GM23338 (cell line): ENCODE measurements around the gene C1QTNF8. TPM values are rescaled to one million over a fixed set of nuclear protein-coding genes. Genes with fewer than 3 reads are reported as not detected.

Experiments
- ATAC-seq: fragments of 200-7000 bp; cut with Tn5 transposase; 3 replicates; pipeline ENCODE4 v1.9.1; 2020
- DNase-seq: peaks from one replicate; pipeline ENCODE4 v3.0.0-alpha.2; 2015; ENCODE audit warnings: low spot score
- H2AFZ ChIP-seq: fragments of 200-600 bp; sonication (generic); 2 replicates; pipeline ENCODE4 v1.8.0; 2016; ENCODE audit warnings: antibody characterized with exemption, mild to moderate bottlenecking, moderate library complexity
- H3F3A ChIP-seq: fragments of 200-600 bp; sonication (generic); replicated peaks from 2 replicates; pipeline ENCODE4 v1.8.0; 2017; ENCODE audit warnings: antibody characterized with exemption, mixed run types, low read depth
- H3K27ac ChIP-seq: fragments of 200-600 bp; sonication (generic); 2 replicates; pipeline ENCODE4 v1.6.1; 2016; ENCODE audit warnings: low read depth
- H3K27me3 ChIP-seq: fragments of 200-600 bp; sonication (generic); 2 replicates; pipeline ENCODE4 v1.8.0; 2016; ENCODE audit warnings: mild to moderate bottlenecking, mixed run types, moderate library complexity; ENCODE audit not compliant: insufficient read depth
- H3K36me3 ChIP-seq: fragments of 200-600 bp; sonication (generic); 2 replicates; pipeline ENCODE4 v1.8.0; 2016; ENCODE audit warnings: mild to moderate bottlenecking; ENCODE audit not compliant: insufficient read depth
- H3K4me1 ChIP-seq: fragments of 200-600 bp; sonication (generic); 2 replicates; pipeline ENCODE4 v1.8.0; 2016; ENCODE audit warnings: mild to moderate bottlenecking, moderate library complexity; ENCODE audit not compliant: insufficient read depth
- H3K4me2 ChIP-seq: fragments of 200-600 bp; sonication (generic); 2 replicates; pipeline ENCODE4 v1.7.1; 2017; ENCODE audit warnings: mixed run types
- H3K4me3 ChIP-seq: fragments of 200-600 bp; sonication (generic); 2 replicates; pipeline ENCODE4 v1.6.1; 2016; ENCODE audit warnings: mixed run types
- H3K79me2 ChIP-seq: fragments of 200-600 bp; sonication (generic); replicated peaks from 2 replicates; pipeline ENCODE4 v1.8.0; 2017; ENCODE audit warnings: mild to moderate bottlenecking; ENCODE audit not compliant: insufficient read depth
- H3K9me2 ChIP-seq: fragments of 200-600 bp; sonication (generic); 2 replicates; pipeline ENCODE4 v1.8.0; 2017; ENCODE audit not compliant: insufficient read depth
- H4K20me1 ChIP-seq: fragments of 200-600 bp; sonication (generic); replicated peaks from 2 replicates; pipeline ENCODE4 v1.8.0; 2017; ENCODE audit warnings: mild to moderate bottlenecking; ENCODE audit not compliant: insufficient read depth
- H3K27ac Mint-ChIP-seq: 2 replicates; pipeline ENCODE4 v1.8.0; 2020; ENCODE audit warnings: inconsistent platforms, mild to moderate bottlenecking, moderate library complexity, mixed read lengths
- H3K27me3 Mint-ChIP-seq: 3 replicates; pipeline ENCODE4 v1.8.0; 2022; ENCODE audit warnings: low read depth, mild to moderate bottlenecking, moderate library complexity, mixed read lengths, inconsistent platforms; ENCODE audit not compliant: insufficient read depth, poor library complexity
- H3K36me3 Mint-ChIP-seq: 3 replicates; pipeline ENCODE4 v1.8.0; 2021; ENCODE audit warnings: low read depth, mild to moderate bottlenecking, inconsistent platforms, moderate library complexity, mixed read lengths
- H3K4me1 Mint-ChIP-seq: 3 replicates; pipeline ENCODE4 v1.8.0; 2020; ENCODE audit warnings: mild to moderate bottlenecking, inconsistent platforms, mixed read lengths
- H3K4me3 Mint-ChIP-seq: 3 replicates; pipeline ENCODE4 v1.8.0; 2021; ENCODE audit warnings: moderate library complexity, mild to moderate bottlenecking, inconsistent platforms, mixed read lengths
- H3K9me3 Mint-ChIP-seq: 3 replicates; pipeline ENCODE4 v1.8.0; 2020; ENCODE audit warnings: moderate library complexity, mild to moderate bottlenecking, inconsistent platforms, mixed read lengths
- CREB1 ChIP-seq: fragments of 250-450 bp; sonication (Bioruptor Pico); IDR thresholded peaks from 2 replicates; pipeline ENCODE4 v1.5.0; 2020; ENCODE audit warnings: low read depth, mild to moderate bottlenecking, moderate library complexity
- NANOG ChIP-seq: IDR thresholded peaks from 2 replicates; pipeline ENCODE4 v1.6.1; 2016; ENCODE audit warnings: antibody characterized with exemption, borderline replicate concordance
- ZNF331 ChIP-seq: fragments of 250-450 bp; sonication (Bioruptor Pico); IDR thresholded peaks from 2 replicates; pipeline ENCODE4 v1.5.0; 2020; ENCODE audit warnings: low read depth, mild to moderate bottlenecking, moderate library complexity
- polyA plus RNA-seq: library from polyadenylated mRNA; unstranded; fragments of >200 nt; fragmentation: Nextera tagmentation; extraction: Ambion mirVana; gene quantifications from 2 replicates; pipeline ENCODE4 v1.2.1, GENCODE V29; 2016
- total RNA-seq: library from RNA; depleted of rRNA; stranded (reverse); fragments of >200 nt; shearing (Covaris generic); gene quantifications from 2 replicates; pipeline ENCODE4 v1.2.3, GENCODE V29; 2014
- TF ChIP-seq, protein P1 (sequence below), 2 experiments: fragments of 200-600 bp in 1 of 2; sonication (generic) in 1 of 2; conservative IDR thresholded peaks; 2 replicates each; pipeline versions ENCODE4 v1.5.1 to v1.6.1; 2016 to 2017; ENCODE audit warnings: antibody characterized with exemption in 2 of 2, low read depth in 2 of 2, mild to moderate bottlenecking in 2 of 2, moderate library complexity in 1 of 2
- TF ChIP-seq, protein P2 (sequence below): IDR thresholded peaks from one replicate; pipeline ENCODE4 v1.6.1; 2018; ENCODE audit warnings: antibody characterized with exemption; ENCODE audit not compliant: unreplicated experiment
- TF ChIP-seq, protein P3 (sequence below): fragments of 250-450 bp; sonication (Bioruptor Pico); IDR thresholded peaks from 2 replicates; pipeline ENCODE4 v1.5.0; 2020; ENCODE audit warnings: mild to moderate bottlenecking, moderate library complexity
- TF ChIP-seq, protein P4 (sequence below): IDR thresholded peaks from 2 replicates; pipeline ENCODE4 v1.6.1; 2016; ENCODE audit warnings: antibody characterized with exemption

C1QTNF8 gene
- total and polyA plus RNA-seq, 2 experiments from 2014 or later, result not detected

DNA sequence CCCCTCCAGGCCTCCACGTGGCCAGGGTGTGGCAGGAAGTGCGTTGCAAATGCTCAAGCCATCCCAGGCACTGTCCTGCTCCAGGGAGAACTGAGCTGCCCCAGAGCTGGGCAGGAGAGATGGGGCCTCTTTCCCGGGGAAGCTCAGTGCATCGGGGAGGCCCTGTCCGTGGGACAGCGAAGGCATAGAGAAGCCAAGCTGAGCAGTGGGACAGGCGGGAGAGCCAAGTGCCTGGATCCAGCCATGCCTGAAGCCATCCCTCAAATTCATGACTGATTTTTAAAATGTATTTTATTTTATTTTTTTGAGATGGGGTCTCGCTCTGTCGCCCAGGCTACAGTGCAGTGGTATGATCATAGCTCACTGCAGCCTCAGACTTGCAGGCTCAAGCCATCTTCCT lies 48.9 kb downstream of the C1QTNF8 start (continued):
- TF ChIP-seq ZNF331 (CRISPR knock-in tag), result no peak
- no peak for TF ChIP-seq CREB1 (CRISPR knock-in tag)
- TF ChIP-seq, protein P1, sequence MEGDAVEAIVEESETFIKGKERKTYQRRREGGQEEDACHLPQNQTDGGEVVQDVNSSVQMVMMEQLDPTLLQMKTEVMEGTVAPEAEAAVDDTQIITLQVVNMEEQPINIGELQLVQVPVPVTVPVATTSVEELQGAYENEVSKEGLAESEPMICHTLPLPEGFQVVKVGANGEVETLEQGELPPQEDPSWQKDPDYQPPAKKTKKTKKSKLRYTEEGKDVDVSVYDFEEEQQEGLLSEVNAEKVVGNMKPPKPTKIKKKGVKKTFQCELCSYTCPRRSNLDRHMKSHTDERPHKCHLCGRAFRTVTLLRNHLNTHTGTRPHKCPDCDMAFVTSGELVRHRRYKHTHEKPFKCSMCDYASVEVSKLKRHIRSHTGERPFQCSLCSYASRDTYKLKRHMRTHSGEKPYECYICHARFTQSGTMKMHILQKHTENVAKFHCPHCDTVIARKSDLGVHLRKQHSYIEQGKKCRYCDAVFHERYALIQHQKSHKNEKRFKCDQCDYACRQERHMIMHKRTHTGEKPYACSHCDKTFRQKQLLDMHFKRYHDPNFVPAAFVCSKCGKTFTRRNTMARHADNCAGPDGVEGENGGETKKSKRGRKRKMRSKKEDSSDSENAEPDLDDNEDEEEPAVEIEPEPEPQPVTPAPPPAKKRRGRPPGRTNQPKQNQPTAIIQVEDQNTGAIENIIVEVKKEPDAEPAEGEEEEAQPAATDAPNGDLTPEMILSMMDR (conservative IDR thresholded peaks at IDR 0.05; ENCODE audit: low read depth in 2 of 2), result no peak
- TF ChIP-seq, protein P2, sequence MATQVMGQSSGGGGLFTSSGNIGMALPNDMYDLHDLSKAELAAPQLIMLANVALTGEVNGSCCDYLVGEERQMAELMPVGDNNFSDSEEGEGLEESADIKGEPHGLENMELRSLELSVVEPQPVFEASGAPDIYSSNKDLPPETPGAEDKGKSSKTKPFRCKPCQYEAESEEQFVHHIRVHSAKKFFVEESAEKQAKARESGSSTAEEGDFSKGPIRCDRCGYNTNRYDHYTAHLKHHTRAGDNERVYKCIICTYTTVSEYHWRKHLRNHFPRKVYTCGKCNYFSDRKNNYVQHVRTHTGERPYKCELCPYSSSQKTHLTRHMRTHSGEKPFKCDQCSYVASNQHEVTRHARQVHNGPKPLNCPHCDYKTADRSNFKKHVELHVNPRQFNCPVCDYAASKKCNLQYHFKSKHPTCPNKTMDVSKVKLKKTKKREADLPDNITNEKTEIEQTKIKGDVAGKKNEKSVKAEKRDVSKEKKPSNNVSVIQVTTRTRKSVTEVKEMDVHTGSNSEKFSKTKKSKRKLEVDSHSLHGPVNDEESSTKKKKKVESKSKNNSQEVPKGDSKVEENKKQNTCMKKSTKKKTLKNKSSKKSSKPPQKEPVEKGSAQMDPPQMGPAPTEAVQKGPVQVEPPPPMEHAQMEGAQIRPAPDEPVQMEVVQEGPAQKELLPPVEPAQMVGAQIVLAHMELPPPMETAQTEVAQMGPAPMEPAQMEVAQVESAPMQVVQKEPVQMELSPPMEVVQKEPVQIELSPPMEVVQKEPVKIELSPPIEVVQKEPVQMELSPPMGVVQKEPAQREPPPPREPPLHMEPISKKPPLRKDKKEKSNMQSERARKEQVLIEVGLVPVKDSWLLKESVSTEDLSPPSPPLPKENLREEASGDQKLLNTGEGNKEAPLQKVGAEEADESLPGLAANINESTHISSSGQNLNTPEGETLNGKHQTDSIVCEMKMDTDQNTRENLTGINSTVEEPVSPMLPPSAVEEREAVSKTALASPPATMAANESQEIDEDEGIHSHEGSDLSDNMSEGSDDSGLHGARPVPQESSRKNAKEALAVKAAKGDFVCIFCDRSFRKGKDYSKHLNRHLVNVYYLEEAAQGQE, result no peak
- TF ChIP-seq NANOG, result no peak

DNA sequence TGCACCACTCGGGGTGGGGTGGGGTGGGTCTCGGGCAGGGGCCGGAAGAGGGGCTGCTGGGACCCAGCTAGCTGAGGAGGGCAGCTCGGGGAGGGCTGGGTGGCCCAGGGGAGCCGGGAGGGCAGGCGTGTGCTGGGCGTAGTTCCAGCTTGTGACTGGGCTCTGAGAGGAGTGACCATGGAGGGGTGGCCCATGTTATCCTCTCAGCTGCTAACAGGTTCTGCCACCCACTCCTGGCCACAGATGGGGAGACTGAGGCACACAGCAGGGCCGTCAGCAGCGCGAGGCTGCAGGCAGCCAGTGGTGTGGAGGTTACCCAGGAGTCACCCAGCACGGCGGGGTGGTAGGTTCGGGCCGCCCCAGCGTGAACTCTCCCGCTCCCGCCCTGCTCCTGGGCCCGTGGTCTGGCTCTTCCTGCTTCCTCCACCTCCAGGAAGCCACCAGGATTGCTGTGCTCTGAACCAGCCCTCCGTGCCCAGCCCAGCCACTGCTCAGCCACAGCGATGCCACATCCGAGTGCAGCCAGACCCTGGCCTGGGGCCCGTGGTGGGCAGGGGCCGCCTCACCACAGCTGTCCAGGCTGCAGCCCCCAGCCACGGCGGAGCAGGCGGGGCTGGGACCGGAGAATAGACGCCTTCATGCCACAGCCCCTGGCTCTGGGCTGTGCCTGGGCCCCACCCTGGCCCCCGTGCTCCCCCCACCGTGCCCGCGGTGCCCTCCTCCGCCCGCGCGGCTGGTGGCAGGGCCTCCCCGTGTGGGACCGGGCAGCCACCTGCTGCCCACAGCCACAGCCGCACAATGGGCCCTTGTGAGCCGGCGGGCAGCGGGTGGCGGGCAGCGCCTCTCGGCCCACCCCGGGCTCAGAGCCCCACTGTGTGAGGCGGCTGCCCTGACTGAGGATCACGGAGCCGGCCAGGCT lies 49.8 kb downstream of the C1QTNF8 start:
- ATAC-seq (no peak), DNase-seq (no peak)
- TF ChIP-seq, protein P3, sequence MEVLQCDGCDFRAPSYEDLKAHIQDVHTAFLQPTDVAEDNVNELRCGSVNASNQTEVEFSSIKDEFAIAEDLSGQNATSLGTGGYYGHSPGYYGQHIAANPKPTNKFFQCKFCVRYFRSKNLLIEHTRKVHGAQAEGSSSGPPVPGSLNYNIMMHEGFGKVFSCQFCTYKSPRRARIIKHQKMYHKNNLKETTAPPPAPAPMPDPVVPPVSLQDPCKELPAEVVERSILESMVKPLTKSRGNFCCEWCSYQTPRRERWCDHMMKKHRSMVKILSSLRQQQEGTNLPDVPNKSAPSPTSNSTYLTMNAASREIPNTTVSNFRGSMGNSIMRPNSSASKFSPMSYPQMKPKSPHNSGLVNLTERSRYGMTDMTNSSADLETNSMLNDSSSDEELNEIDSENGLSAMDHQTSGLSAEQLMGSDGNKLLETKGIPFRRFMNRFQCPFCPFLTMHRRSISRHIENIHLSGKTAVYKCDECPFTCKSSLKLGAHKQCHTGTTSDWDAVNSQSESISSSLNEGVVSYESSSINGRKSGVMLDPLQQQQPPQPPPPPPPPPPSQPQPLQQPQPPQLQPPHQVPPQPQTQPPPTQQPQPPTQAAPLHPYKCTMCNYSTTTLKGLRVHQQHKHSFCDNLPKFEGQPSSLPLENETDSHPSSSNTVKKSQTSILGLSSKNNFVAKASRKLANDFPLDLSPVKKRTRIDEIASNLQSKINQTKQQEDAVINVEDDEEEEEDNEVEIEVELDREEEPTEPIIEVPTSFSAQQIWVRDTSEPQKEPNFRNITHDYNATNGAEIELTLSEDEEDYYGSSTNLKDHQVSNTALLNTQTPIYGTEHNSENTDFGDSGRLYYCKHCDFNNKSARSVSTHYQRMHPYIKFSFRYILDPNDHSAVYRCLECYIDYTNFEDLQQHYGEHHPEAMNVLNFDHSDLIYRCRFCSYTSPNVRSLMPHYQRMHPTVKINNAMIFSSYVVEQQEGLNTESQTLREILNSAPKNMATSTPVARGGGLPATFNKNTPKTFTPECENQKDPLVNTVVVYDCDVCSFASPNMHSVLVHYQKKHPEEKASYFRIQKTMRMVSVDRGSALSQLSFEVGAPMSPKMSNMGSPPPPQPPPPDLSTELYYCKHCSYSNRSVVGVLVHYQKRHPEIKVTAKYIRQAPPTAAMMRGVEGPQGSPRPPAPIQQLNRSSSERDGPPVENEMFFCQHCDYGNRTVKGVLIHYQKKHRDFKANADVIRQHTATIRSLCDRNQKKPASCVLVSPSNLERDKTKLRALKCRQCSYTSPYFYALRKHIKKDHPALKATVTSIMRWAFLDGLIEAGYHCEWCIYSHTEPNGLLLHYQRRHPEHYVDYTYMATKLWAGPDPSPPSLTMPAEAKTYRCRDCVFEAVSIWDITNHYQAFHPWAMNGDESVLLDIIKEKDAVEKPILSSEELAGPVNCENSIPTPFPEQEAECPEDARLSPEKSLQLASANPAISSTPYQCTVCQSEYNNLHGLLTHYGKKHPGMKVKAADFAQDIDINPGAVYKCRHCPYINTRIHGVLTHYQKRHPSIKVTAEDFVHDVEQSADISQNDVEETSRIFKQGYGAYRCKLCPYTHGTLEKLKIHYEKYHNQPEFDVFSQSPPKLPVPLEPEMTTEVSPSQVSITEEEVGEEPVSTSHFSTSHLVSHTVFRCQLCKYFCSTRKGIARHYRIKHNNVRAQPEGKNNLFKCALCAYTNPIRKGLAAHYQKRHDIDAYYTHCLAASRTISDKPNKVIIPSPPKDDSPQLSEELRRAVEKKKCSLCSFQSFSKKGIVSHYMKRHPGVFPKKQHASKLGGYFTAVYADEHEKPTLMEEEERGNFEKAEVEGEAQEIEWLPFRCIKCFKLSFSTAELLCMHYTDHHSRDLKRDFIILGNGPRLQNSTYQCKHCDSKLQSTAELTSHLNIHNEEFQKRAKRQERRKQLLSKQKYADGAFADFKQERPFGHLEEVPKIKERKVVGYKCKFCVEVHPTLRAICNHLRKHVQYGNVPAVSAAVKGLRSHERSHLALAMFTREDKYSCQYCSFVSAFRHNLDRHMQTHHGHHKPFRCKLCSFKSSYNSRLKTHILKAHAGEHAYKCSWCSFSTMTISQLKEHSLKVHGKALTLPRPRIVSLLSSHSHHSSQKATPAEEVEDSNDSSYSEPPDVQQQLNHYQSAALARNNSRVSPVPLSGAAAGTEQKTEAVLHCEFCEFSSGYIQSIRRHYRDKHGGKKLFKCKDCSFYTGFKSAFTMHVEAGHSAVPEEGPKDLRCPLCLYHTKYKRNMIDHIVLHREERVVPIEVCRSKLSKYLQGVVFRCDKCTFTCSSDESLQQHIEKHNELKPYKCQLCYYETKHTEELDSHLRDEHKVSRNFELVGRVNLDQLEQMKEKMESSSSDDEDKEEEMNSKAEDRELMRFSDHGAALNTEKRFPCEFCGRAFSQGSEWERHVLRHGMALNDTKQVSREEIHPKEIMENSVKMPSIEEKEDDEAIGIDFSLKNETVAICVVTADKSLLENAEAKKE, result no peak
- TF ChIP-seq, protein P4, sequence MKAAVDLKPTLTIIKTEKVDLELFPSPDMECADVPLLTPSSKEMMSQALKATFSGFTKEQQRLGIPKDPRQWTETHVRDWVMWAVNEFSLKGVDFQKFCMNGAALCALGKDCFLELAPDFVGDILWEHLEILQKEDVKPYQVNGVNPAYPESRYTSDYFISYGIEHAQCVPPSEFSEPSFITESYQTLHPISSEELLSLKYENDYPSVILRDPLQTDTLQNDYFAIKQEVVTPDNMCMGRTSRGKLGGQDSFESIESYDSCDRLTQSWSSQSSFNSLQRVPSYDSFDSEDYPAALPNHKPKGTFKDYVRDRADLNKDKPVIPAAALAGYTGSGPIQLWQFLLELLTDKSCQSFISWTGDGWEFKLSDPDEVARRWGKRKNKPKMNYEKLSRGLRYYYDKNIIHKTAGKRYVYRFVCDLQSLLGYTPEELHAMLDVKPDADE, result no peak
- TF ChIP-seq CREB1 (CRISPR knock-in tag), result no peak
- Histone ChIP-seq H3K4me3 (no peak overlapping the region), H3K4me2 (no peak overlapping the region), H2AFZ (no peak overlapping the region), H3K36me3 (no peaks in the 10 kb centered on the region), H3K79me2 (no peaks in the 10 kb centered on the region), H4K20me1 (no peaks in the 10 kb centered on the region), H3K27me3 (no peaks in the 10 kb centered on the region), H3F3A (no peaks in the 10 kb centered on the region), H3K4me1 (no peaks in the 10 kb centered on the region; the same call in 1 of the 2 replicates), H3K9me2 (no peaks in the 10 kb centered on the region), H3K27ac (no peak overlapping the region)
- peaks cover 3% of the 10 kb centered on the region; the same call in 1 of the 3 replicates for H3K36me3 Mint-ChIP-seq
- H3K27ac Mint-ChIP-seq, result no peak overlapping the region
- no peaks in the 10 kb centered on the region; the same call in 2 of the 3 replicates for H3K4me1 Mint-ChIP-seq
- no peak overlapping the region for H3K4me3 Mint-ChIP-seq
- H3K27me3 Mint-ChIP-seq, result peaks cover 7% of the 10 kb centered on the region
- peaks cover 3% of the 10 kb centered on the region for H3K9me3 Mint-ChIP-seq
